ENCODE results near the gene MYO18A.

MYO18A gene

DNA sequence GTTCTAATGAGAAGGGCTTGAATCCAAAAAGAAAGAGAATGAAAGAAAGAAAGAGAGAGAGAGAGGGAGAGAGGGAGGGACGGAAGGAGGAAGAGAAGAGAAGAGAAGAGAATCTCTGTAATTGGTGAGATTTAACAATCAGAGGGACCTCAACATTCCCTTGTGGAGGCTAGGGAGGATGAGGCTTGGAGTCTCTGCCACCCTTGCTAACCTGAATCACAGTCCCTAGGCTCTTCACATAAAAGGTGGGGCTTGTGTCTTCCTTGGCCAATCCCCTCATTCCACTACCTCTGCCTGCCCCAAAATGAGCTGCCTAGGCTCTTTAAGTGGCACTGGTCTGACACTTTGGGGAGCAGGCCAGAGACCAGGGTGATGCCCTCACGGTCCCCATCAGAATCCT, 107.2 kb downstream of the MYO18A start:
- peak in 1 of 2 experiments; percentile 77 for DNase-seq

DNA sequence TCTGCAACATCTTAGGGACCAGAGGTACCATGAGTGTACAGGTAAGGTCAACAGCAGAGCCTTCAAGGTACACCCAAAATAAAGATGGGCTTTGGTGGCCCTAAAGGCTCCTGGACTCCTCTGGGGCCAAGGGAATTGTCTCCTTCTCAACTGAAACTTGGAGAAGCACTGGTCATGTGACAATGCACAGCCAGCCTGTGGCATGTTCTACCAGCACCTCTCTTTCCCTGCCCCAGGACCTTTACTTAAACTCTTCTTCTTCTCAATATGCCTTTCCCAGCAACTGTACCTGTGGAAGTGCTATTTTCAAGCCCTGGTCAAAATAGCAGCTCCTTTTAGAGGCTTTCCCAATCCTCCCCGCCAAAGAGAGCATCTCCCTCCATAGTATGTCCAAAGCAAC, 108.9 kb downstream of the MYO18A start:
- no peak for DNase-seq

DNA sequence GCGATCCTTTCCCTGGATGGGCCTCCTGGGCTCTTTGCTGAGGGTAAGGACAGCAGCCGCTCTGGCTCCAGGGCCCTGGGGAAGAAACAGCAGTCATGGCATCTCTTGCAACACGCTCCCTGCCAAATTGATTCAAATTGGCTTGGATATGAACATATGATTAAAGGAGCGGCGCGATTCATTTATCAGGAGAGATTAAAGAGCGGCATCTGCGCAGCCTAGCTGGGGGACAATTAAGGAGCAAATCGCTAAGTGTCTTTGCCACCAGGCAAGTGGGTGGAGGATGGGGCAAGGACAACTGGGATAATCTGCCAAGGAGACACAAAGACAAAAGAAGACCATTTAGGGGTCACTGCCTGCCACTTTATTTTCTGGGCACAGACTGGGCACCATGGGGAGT, 109.4 kb downstream of the MYO18A start:
- peak; percentile 99 to 100 for DNase-seq

GRCh38 chr17:29070308-29070707, 109.9 kb downstream of the MYO18A start:
- DNase-seq, result no peak

GRCh38 chr17:29069526-29070041, 110.6 kb downstream of the MYO18A start:
- DNase-seq, result peak in 1 of 2 experiments; percentile 31

DNA sequence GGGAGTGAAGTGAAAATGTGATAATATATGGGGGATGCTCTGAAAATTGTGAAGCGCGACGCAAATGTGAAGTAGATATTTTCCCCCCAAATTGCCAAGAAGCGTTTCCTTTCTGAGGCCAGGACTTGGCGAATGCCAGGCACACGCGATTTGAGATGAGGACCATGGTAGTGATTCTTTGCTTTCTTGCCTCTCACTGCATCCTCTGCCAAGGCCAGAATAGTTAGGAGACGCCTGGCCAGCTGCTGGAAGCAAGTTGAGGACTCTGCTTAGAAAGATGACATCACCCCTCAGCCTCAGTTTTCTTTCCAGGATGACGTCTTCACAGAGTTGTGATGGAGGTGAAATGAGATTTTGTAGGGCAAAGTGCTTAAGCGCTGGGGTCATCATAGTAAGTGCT, 111.4 kb downstream of the MYO18A start:
- DNase-seq, result no peak

DNA sequence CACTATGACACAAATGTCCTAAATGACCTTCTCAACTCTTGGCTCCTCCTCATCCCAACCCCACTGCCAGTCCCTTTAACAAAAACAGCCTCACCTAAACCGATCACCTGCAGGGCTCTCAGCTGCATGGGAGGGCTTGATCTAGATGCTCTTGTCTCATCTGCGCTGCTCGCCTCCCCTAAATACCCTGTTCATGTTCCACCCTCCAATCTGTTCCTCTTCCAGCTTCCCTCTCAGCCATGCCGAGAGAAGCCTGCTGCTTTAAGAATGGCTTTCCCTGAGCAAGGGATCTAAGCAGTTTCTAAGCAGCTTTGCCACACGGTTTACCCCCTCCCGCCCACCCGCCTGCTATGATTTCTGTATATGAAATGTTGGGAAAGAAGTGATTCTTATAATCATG, 113.6 kb downstream of the MYO18A start:
- DNase-seq, result peak; percentile 99

- peak; percentile 100 for DNase-seq
Measured at GRCh38 chr17:29066047-29066446, 114.2 kb downstream of the MYO18A start.

DNA sequence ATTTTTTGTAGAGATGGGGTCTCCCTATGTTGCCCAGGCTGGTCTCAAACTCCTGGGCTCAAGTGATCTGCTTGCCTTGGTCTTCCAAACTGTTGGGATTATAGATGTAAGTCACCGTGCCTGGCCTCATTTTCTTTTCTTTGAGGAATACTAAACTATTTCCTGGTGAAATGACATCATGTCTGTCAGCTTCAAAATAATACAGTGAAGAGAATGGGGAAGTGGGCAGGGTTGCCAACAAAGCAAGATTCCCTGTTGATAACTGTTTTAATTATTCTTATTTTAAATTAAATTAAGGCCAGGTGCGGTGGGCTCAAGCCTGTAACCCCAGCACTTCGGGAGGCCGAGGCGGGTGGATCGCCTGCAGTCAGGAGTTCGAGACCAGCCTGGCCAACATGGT, 116.2 kb downstream of the MYO18A start:
- no peak for DNase-seq

- no peak for DNase-seq
Measured at GRCh38 chr17:29062215-29062614, 118.0 kb downstream of the MYO18A start.

DNA sequence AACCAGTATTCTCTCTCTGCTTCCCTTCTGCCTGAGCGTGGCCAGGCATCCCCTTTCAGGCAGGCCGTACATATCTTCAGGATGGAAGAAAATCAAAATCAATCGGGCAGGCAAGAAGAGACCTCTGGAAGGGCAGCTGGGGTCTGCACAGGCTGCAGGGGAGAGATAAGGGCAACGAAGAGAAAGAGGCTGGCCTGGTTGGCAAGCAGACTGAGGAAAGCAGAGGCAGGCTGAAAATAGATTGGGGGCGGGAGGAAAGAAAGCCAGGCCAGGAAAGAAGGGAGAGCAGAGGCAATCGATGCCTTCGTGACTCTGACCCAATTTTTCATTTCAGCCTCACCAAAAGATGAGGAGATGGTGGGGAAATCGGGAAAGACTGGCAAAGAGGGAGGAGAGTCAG, 119.2 kb downstream of the MYO18A start:
- no peak for DNase-seq

GRCh38 chr17:29060475-29060874, 119.7 kb downstream of the MYO18A start:
- DNase-seq, result no peak

- no peak for DNase-seq
Measured at GRCh38 chr17:29059281-29059680, 120.9 kb downstream of the MYO18A start.

- no peak for DNase-seq
Measured at GRCh38 chr17:29058391-29058790, 121.8 kb downstream of the MYO18A start.

DNA sequence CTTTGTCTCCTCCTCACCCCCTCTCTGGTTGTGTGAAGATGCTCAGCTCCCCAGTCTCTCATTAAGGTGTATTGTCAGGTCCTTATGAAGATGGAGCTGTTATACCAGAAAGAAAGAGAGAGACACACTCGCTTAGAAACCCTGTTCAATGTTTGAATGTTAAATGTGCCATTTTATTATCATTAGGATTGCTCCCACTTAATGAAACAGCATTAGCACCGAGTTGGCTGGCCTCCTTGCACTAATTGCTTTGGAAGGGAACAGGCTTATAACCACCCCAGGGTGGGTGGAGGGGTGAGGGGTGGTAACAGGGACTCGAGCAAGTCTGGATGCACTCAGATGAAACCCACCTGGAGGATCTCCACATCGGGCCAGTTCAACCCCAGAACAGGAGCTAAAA, 122.8 kb downstream of the MYO18A start:
- no peak for DNase-seq

- no peak for DNase-seq
Measured at GRCh38 chr17:29054835-29055234, 125.4 kb downstream of the MYO18A start.

DNA sequence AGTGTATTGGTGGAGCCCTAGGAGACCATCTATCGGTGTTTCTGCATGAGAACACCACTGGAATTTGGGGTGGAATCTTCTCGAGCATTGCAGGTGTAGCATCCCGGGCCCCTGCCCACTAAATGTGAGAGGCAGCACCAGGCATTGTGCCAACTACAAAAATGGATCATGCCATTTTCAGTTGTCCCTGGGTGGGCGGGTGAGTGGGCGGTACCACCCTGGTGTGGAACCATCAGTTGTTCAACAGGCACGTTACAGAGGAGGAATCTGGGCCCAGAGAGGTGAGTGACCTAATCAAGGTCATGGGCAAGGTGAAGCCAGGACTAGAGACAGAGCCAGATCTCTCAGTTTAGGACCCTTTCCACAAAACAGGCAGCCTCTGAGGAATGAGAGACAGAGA, 128.5 kb downstream of the MYO18A start:
- no peak for DNase-seq

- no peak for DNase-seq
Measured at GRCh38 chr17:29051194-29051593, 129.0 kb downstream of the MYO18A start.

DNA sequence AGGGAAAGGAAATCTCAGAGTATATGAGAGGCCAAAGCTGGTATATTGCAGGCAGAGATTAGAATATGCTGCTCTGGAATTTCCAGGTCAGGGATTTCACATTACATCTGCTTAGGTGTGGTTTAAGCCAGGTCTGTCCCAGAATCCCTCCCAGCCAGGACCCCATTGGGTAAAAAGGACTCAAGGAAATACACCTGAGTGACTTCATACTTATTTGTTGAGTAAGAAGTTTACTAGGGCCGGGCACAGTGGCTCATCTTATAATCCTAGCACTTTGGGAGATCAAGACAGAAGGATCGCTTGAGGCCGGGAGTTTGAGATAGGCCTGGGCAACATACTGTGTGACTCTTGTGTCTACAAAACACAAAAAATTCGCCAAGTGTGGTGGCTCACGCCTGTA, 130.0 kb downstream of the MYO18A start:
- no peak for DNase-seq

DNA sequence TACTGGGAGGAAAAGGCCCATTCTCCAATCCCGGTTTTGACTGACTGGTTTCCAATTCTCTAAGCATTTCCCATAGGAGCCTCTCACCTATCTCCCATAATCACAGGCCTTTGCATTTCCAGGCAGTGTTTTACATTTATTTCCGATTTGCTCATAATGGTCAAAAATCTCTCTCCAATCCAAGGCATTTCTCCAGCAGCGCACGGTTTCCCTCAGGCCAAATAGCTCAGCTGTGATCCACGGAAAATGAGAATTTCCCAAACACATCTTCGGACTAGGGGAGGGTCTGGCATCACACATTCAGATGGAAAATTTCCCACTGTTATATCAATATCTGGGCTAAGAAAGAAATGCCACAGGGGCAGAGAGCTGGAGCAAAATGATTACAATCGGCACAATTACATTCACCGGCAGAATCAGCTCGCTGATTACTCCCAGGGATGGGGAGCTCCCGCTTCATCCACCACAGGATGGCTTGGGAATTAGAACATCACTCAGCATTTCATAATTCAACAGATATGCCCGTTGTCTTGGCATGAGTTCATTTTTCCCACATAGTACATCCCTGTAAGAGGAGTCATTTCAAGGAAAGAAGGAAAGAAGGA, 130.6 kb downstream of the MYO18A start:
- DNase-seq, result no peak

DNA sequence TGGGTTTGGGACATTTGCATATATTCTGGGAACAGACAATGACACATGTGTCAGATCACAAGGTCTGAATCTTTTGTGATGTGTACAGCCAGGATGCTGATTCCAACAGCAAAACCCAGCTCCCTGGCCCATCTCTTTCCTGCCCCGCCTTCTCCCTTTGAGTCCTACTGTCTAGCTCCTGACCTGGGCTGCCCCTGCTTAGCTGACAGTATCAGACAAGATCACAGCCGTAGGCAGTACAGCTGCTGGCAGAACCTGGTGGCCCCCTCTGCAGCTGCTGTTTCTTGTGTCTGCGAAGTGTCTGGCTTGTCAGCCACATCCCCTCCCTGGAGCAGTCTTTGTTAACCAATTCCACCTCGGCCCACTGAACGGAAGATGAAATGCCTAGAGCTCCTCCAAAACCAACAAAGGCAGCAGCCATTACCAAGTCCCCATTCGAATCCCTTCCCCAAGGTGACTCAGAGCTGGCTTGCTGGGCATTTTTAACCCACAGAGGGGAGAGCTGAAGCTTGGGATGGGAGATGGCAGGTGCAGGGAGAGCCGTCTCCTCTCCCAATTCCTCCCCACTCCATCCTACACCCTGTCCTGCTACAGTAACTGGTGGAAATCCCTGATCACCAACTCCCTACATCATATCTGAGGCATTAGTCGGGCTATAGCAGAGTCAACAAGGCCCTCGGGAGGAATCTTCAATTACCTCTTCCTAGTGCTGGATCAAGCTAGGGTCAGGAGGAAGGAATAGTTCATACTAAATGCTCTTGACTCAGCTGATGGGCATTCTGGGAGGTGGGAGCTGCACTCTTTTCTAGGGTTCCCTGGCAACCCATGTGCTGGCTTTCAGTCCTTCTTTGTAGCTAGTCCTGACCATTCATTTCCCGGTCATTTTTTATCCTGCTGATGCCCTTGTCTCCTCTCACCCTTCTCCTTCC, 131.5 kb downstream of the MYO18A start:
- peak; percentile 70 to 94 for DNase-seq

DNA sequence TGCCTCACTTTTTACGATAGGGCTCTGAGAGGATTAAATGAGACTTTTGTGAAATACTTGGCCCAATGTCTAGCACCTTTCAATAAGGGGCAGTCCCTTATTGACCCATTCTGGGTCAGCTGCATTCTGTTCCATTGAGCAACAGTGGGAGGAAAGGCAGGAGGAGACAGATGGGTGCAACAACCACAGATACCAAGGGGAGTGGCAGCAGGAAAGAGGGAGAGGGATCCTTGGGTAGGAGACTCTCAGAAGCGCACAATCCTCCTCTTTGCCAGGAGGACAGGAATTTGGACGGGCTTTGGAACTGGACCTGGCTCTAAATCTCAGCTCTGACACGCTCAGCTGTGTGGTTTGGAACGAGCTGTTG, 133.7 kb downstream of the MYO18A start:
- DNase-seq, result no peak

GRCh38 chr17:29045734-29046472, 134.3 kb downstream of the MYO18A start:
- DNase-seq, result no peak

GRCh38 chr17:29045026-29045425, 135.2 kb downstream of the MYO18A start:
- DNase-seq, result no peak
